ENCODE results near the gene IFNB1. TPM values are rescaled to one million over a fixed set of nuclear protein-coding genes. Genes with fewer than 3 reads are reported as not detected.

IFNB1 gene
- total and polyA plus RNA-seq, 3 donors from 2014 or later: not detected

GRCh38 chr9:21075484-21075883 is 2.3 kb downstream of the IFNB1 start:
- Histone ChIP-seq H3K4me1 (no peaks in the 10 kb centered on the region), H3K27ac (no peak overlapping the region), H3K36me3 (ENCODE audit: low read depth, missing control alignments) (no peaks in the 10 kb centered on the region), H3K9me3 (no peaks in the 10 kb centered on the region), H3K27me3 (no peaks in the 10 kb centered on the region), H3K4me3 (no peak overlapping the region)
- intact Hi-C loops (cut with DNase I; ENCODE audit: low total_unique reads): no loop called here
- TF ChIP-seq CTCF (IDR thresholded peaks at IDR 0.05): no peak
- TF ChIP-seq POLR2A (IDR thresholded peaks at IDR 0.05): no peak
- DNase-seq: no peak
- WGBS, 2 donors: 51 to 54% methylated on average over 3 of the region's 3 CpGs

GRCh38 chr9:21070906-21071305 is 6.8 kb downstream of the IFNB1 start:
- TF ChIP-seq POLR2A (IDR thresholded peaks at IDR 0.05) (no peak), CTCF (IDR thresholded peaks at IDR 0.05) (no peak)
- Histone ChIP-seq H3K36me3 (ENCODE audit: low read depth, missing control alignments) (no peaks in the 10 kb centered on the region), H3K4me1 (no peaks in the 10 kb centered on the region), H3K27ac (no peak overlapping the region), H3K4me3 (no peak overlapping the region), H3K27me3 (no peaks in the 10 kb centered on the region), H3K9me3 (no peaks in the 10 kb centered on the region)
- DNase-seq: no peak
- intact Hi-C loops (cut with DNase I; ENCODE audit: low total_unique reads): no loop called here

GRCh38 chr9:21070171-21070571 is 7.6 kb downstream of the IFNB1 start:
- H3K36me3 ChIP-seq (ENCODE audit: low read depth, missing control alignments): no peaks in the 10 kb centered on the region
- TF ChIP-seq CTCF (IDR thresholded peaks at IDR 0.05) (peak in 1 of 3 experiments; percentile 17), POLR2A (IDR thresholded peaks at IDR 0.05) (no peak)
- WGBS, 2 donors: 25 to 34% methylated on average over 4 of the region's 4 CpGs
- no peak overlapping the region for H3K27ac ChIP-seq
- DNase-seq: peak; percentile 71
- H3K9me3 ChIP-seq: no peaks in the 10 kb centered on the region
- H3K4me3 ChIP-seq: no peak overlapping the region
- intact Hi-C loops (cut with DNase I; ENCODE audit: low total_unique reads): no loop called here
- no peaks in the 10 kb centered on the region for H3K27me3 ChIP-seq
- H3K4me1 ChIP-seq: no peaks in the 10 kb centered on the region

- Histone ChIP-seq H3K27ac (no peak overlapping the region), H3K27me3 (no peaks in the 10 kb centered on the region), H3K4me3 (no peak overlapping the region), H3K4me1 (no peaks in the 10 kb centered on the region), H3K36me3 (ENCODE audit: low read depth, missing control alignments) (no peaks in the 10 kb centered on the region), H3K9me3 (no peaks in the 10 kb centered on the region)
- intact Hi-C loops (cut with DNase I; ENCODE audit: low total_unique reads): no loop called here
- no peak for DNase-seq
- 60 to 69% methylated on average over 2 of the region's 2 CpGs for WGBS, 2 donors
- TF ChIP-seq POLR2A (IDR thresholded peaks at IDR 0.05) (no peak), CTCF (IDR thresholded peaks at IDR 0.05) (no peak)
Observed at GRCh38 chr9:21060919-21061561, 16.7 kb downstream of the IFNB1 start.

- TF ChIP-seq CTCF (IDR thresholded peaks at IDR 0.05): no peak
- no peak for TF ChIP-seq POLR2A (IDR thresholded peaks at IDR 0.05)
- no peaks in the 10 kb centered on the region for H3K27me3 ChIP-seq
- H3K36me3 ChIP-seq (ENCODE audit: low read depth, missing control alignments): no peaks in the 10 kb centered on the region
- H3K4me1 ChIP-seq: no peaks in the 10 kb centered on the region
- no peak overlapping the region for H3K4me3 ChIP-seq
- no peak overlapping the region for H3K27ac ChIP-seq
- intact Hi-C loops (cut with DNase I; ENCODE audit: low total_unique reads): no loop called here
- no peak for DNase-seq
- no peaks in the 10 kb centered on the region for H3K9me3 ChIP-seq
- 63 to 76% methylated on average over 1 of the region's 1 CpG for WGBS, 2 donors
Observed at GRCh38 chr9:21056931-21057330, 20.8 kb downstream of the IFNB1 start.

Data from testis (tissue), 3 donors.